Mucosa of rectum (tissue), 2 donors: ENCODE results near the gene BBS1.
A peak's percentile ranks its signal among the peaks of the same experiment; 100 is the strongest.

ENCODE experiments used
- H3K27ac ChIP-seq, 2 donors: one replicate each; pipeline ENCODE4 v1.7.0; 2013; ENCODE audit warnings: inconsistent platforms in 2 of 2, low read depth in 2 of 2, low read length in 2 of 2
- H3K27me3 ChIP-seq, 2 donors: one replicate each; pipeline ENCODE4 v1.7.0; 2013; ENCODE audit warnings: low read length in 2 of 2; ENCODE audit not compliant: control insufficient read depth in 2 of 2, insufficient read depth in 2 of 2
- H3K36me3 ChIP-seq, 2 donors: one replicate each; pipeline ENCODE4 v1.7.0; 2013; ENCODE audit warnings: low read length in 2 of 2; ENCODE audit not compliant: control insufficient read depth in 2 of 2, insufficient read depth in 2 of 2
- H3K4me1 ChIP-seq, 2 donors: one replicate each; pipeline ENCODE4 v1.7.0; 2013; ENCODE audit warnings: low read length in 2 of 2, mild to moderate bottlenecking in 1 of 2; ENCODE audit not compliant: control insufficient read depth in 2 of 2, insufficient read depth in 2 of 2
- H3K4me3 ChIP-seq, 2 donors: one replicate each; pipeline ENCODE4 v1.7.0; 2013; ENCODE audit warnings: low read length in 2 of 2
- H3K9ac ChIP-seq, 2 donors: one replicate each; pipeline ENCODE4 v1.7.0; 2013; ENCODE audit warnings: low read length in 2 of 2, low read depth in 1 of 2, mild to moderate bottlenecking in 1 of 2
- H3K9me3 ChIP-seq, 2 donors: one replicate each; pipeline ENCODE4 v1.7.0; 2013; ENCODE audit warnings: low read length in 2 of 2; ENCODE audit not compliant: control insufficient read depth in 2 of 2
- donor health status: healthy.
- donor health status: Normal muscosa, but diverticular disease.

Gene BBS1

GRCh38 chr11:66561178-66561974, 50.9 kb downstream of the BBS1 start:
- Histone ChIP-seq H3K9me3 (no peaks in the 10 kb centered on the region), H3K4me1 (peaks cover 0 to 2% of the 10 kb centered on the region in 2 donors), H3K27me3 (peaks cover 2 to 5% of the 10 kb centered on the region in 2 donors), H3K4me3 (no peak overlapping the region), H3K9ac (no peak overlapping the region), H3K36me3 (no peaks in the 10 kb centered on the region), H3K27ac (no peak overlapping the region)

GRCh38 chr11:66561975-66562248, 51.5 kb downstream of the BBS1 start:
- Histone ChIP-seq H3K27me3 (peaks cover 2 to 5% of the 10 kb centered on the region in 2 donors), H3K9ac (no peak overlapping the region), H3K9me3 (no peaks in the 10 kb centered on the region), H3K36me3 (no peaks in the 10 kb centered on the region), H3K4me3 (no peak overlapping the region), H3K27ac (no peak overlapping the region), H3K4me1 (peaks cover 0 to 2% of the 10 kb centered on the region in 2 donors)

- H3K36me3 ChIP-seq, result no peaks in the 10 kb centered on the region
- H3K27ac ChIP-seq, result no peak overlapping the region
- peaks cover 0 to 2% of the 10 kb centered on the region in 2 donors for H3K4me1 ChIP-seq
- no peak overlapping the region for H3K9ac ChIP-seq
- peaks cover 2 to 5% of the 10 kb centered on the region in 2 donors for H3K27me3 ChIP-seq
- no peaks in the 10 kb centered on the region for H3K9me3 ChIP-seq
- no peak overlapping the region for H3K4me3 ChIP-seq
Measured at GRCh38 chr11:66562275-66562674, 51.8 kb downstream of the BBS1 start.

- Histone ChIP-seq H3K4me1 (peaks cover 0 to 6% of the 10 kb centered on the region in 2 donors), H3K4me3 (no peak overlapping the region), H3K9ac (no peak overlapping the region), H3K27ac (no peak overlapping the region), H3K9me3 (no peaks in the 10 kb centered on the region), H3K36me3 (no peaks in the 10 kb centered on the region), H3K27me3 (peaks cover under 1% of the 10 kb centered on the region in 2 donors)
Measured at GRCh38 chr11:66562907-66563583, 52.6 kb downstream of the BBS1 start.

- Histone ChIP-seq H3K36me3 (no peaks in the 10 kb centered on the region), H3K27me3 (no peaks in the 10 kb centered on the region), H3K27ac (no peak overlapping the region), H3K4me1 (peaks cover 4 to 6% of the 10 kb centered on the region in 2 donors), H3K4me3 (no peak overlapping the region), H3K9ac (no peak overlapping the region), H3K9me3 (no peaks in the 10 kb centered on the region)
Measured at GRCh38 chr11:66563832-66564231, 53.4 kb downstream of the BBS1 start.

GRCh38 chr11:66564538-66564937, 54.1 kb downstream of the BBS1 start:
- no peaks in the 10 kb centered on the region for H3K36me3 ChIP-seq
- H3K4me3 ChIP-seq, result no peak overlapping the region
- H3K4me1 ChIP-seq, result peaks cover 4% of the 10 kb centered on the region in 2 donors
- no peaks in the 10 kb centered on the region for H3K27me3 ChIP-seq
- H3K27ac ChIP-seq, result no peak overlapping the region
- H3K9ac ChIP-seq, result no peak overlapping the region
- no peaks in the 10 kb centered on the region for H3K9me3 ChIP-seq

GRCh38 chr11:66564984-66565383, 54.5 kb downstream of the BBS1 start:
- H3K27me3 ChIP-seq, result no peaks in the 10 kb centered on the region
- no peak overlapping the region for H3K9ac ChIP-seq
- no peak overlapping the region for H3K4me3 ChIP-seq
- no peaks in the 10 kb centered on the region for H3K36me3 ChIP-seq
- peaks cover 4% of the 10 kb centered on the region in 2 donors for H3K4me1 ChIP-seq
- no peaks in the 10 kb centered on the region for H3K9me3 ChIP-seq
- H3K27ac ChIP-seq, result no peak overlapping the region

- Histone ChIP-seq H3K36me3 (no peaks in the 10 kb centered on the region), H3K4me1 (peaks cover 4% of the 10 kb centered on the region in 2 donors), H3K9ac (no peak overlapping the region)
Measured at GRCh38 chr11:66566221-66566620, 55.8 kb downstream of the BBS1 start.

GRCh38 chr11:66567787-66568123, 57.3 kb downstream of the BBS1 start:
- peak overlapping the region; percentile 31 to 57 for H3K4me3 ChIP-seq
- H3K27ac ChIP-seq, result no peak overlapping the region
- peak overlapping the region in 1 of 2 donors; percentile 48 for H3K9ac ChIP-seq
- no peaks in the 10 kb centered on the region for H3K36me3 ChIP-seq
- no peaks in the 10 kb centered on the region for H3K27me3 ChIP-seq
- no peaks in the 10 kb centered on the region for H3K9me3 ChIP-seq
- peaks cover 4% of the 10 kb centered on the region in 2 donors for H3K4me1 ChIP-seq

More at GRCh38 chr11:66566221-66566620, 55.8 kb downstream of the BBS1 start:
- no peaks in the 10 kb centered on the region for H3K27me3 ChIP-seq
- no peak overlapping the region for H3K27ac ChIP-seq
- no peak overlapping the region for H3K4me3 ChIP-seq
- no peaks in the 10 kb centered on the region for H3K9me3 ChIP-seq

GRCh38 chr11:66568124-66568916, 57.9 kb downstream of the BBS1 start, which contains the start of gene CTSF:
Gene CTSF, minus strand, starts transcription at chr11:66568606. Its CDS starts 120 bp downstream, at chr11:66568486.
- no peaks in the 10 kb centered on the region for H3K36me3 ChIP-seq
- H3K4me3 ChIP-seq, result peak within 1 kb of the TSS; percentile 57 to 67
- peak within 1 kb of the TSS in 1 of 2 donors; percentile 48 for H3K9ac ChIP-seq
- H3K9me3 ChIP-seq, result no peaks in the 10 kb centered on the region
- H3K4me1 ChIP-seq, result peaks cover 4% of the 10 kb centered on the region in 2 donors
- no peaks in the 10 kb centered on the region for H3K27me3 ChIP-seq
- H3K27ac ChIP-seq, result no peak within 1 kb of the TSS
